DMS153 treated with DMSO at 0.1 percent for 48 hours (cell line): Measurements from ENCODE around the gene MAMSTR.
A peak's percentile ranks its signal among the peaks of the same experiment; 100 is the strongest.

Experiments used
- DNase-seq: peaks from one replicate; lab custom pipeline; 2025; ENCODE audit not compliant: unreplicated experiment; lab: John Stamatoyannopoulos, UW

MAMSTR gene

GRCh38 chr19:48746110-48746509 is 26.6 kb upstream of the MAMSTR start:
- no peak for DNase-seq

DNA sequence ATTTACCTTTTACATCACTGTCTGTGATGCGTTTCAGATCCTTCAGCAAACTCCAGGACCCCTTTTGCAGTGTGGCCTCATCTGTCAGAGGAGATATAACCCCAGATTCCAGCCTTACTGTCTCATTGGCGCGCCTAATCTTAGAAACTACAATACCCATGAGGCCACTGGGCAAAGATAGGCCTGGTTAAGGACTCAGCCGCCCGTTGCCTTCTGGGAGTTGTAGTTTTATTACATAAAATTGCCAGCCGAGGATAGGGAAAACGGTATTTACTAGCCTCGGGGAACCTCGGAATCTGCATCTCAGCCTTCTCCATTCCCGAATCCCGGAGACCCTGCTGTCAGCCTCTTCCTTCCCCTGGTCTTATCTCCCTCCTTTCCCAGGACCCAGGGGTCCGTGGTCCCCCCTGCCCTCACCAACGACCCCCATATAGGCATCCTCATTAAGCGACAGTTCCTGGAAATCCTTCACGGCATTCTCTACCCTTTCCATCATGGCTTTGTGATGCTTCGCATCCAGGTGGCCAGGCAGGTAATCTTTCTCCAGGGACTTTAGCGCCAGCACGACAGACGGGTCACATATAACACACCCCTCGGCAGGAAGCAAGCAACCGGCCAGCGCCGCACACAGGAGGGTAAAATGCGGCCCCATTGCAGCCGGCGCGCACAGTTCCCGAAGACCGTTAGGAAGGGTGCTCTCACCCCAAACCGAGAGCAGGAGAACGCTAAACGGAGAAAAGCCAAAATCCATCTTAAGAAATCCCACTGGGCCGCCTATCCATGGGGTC is 25.9 kb upstream of the MAMSTR start:
- DNase-seq, result peak; percentile 70

GRCh38 chr19:48742096-48742495 is 22.6 kb upstream of the MAMSTR start:
- no peak for DNase-seq

DNA sequence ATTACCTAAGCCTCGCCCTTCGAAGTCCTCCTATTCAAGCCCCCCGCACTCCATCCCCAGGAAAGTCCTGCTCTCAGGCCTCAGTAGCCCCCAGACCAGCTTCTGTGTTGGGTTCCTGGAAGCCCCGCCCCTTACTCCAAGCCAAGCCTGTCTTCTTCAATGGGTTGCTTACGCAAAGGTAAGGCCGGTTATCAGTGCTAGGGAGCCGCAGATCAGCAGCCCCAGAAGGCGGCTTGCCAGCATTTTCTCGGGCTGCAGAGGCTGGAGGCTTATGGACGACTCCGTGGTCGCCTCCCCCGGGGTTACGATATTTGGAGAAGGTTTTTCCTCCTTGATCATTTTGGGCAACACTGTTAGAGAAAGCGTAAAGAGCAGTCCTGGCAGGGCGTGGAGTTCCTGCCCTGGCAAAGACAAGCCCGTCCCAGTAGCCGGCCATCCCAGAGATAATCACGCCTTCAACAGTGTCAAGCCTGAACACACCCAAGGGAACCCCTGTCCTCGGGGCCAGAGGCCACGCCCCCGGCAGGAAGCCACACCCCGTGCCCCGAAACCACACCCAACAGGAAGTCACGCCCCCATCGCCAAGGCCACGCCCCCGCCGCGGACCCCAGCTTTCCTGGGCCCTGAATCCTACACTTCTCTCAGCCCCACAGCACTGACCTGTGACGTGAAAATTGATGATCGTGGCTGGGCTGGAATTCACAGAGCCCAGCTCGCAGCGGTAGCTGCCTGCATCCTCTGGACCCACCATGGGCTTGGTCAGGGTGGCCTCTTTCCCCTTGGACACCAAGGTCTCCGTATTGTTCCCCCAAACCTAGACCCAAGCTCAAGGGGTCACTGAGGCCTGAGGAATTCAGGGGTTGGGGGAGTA is 21.8 kb upstream of the MAMSTR start:
- peak; percentile 66 for DNase-seq

DNA sequence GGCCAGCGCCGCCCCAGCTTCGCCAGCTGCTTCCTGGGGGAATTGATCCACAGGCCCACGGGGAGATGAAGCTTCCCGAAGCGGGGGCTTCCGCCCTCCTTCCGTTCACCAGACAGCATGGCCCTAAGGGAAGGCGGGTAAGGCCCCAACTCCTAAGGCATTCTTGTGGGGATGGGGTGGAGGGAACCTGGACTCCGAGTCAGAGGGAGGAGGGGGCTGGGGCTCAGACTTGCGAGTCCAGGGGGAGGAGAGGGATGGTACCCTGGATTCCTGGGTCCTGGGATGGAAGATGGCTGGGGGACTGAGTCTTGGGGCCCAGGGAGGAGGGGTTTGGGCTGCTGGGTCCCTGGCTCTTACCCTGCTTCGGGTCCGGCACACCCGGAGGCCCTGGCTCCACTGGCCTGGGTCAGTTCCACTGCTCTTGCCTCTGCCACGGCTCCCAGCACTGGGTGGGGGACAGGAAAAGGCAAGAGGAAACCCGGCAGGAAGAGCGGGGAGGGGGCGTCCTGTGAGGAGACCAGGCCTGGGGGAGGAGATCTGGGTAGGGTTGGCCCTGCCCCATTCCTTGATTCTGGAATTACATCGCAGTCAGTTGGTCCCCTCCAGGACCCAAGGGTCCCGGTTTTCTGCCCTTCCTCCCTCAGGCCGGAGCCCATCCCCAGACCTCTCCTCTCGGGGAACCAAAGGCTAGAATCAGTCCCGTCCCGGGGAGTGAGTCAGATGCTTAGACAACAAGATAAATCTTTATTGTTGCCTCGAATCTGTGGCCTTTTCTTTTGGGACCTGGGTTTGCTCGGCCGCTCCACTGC is 20.8 kb upstream of the MAMSTR start, which contains the start of gene RASIP1:
TSS of gene RASIP1 (minus strand) at position 447 of the 809 bp plus-strand sequence. CDS start at position 119, 328 bp downstream.
- DNase-seq, result no peak

GRCh38 chr19:48739404-48740163 is 20.1 kb upstream of the MAMSTR start:
- DNase-seq, result no peak

DNA sequence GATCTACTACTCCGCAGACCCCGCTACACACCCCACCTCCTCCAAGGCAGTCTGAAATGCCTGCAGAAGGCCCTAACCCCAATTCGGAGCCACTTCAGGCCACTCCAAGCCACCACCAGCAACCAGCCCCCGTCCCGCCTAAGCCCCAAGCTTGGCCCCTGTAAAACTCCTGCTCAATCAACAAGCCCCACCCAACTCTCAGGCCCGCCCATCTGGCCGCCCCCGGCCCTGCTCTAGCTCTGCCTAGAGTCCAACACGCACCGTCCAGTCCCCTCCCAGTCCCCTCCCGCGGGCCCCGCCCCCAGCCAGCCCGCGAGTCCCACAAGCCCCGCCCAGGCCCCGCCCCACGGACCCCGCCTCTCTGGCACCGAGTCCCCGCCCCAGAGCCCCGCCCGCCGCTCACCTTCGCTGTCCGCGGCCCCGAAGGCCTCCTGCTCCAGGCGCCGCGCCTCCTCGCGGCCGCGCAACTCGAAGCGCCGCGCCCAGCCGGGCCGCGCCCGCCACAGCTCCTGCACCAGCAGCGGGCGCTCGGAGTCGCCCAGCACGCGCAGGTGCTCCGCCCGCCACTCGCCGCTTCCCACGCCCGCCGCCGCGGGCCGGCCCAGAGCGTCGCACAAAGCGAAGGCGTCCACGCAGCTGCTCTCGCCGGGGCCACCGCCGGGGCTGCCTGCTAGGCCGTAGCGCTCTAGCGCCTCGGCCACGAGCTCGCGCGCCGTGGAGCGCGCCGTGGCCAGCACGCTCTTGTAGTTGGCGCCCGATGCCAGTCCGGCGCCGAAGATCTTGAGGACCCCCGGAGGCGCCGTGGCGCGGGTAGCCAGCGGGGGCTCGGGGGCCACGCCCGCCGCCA is 19.3 kb upstream of the MAMSTR start:
- DNase-seq, result peak; percentile 77

DNA sequence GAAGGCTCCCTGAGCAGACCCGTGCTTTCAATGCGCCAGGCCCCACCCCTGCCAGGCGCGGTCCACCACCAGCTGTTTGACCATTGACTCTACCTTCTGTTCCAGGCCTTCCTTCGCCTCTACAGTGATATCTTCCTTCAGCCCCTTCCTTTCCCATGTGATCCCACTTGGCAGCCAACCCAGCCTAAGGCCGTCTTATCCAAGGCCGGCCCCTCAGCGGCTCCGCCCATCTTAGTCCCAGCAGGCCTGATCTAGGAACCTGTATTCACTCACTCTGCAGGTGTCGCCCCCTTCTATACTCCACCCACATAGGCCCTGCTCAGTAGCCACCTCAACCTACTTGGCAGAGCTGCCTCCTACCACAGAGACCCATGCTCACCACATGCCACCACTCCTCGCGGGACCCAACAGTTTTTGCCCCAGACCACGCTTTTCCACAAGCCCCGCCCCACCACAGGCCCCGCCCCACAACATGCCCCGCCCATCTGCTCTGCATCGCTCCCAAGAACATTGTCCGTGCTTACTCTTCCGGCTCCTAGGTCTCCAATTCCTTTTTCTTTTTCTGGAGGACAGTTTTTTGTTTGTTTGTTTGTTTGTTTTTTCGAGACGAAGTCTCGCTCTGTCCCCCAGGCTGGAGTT is 18.0 kb upstream of the MAMSTR start:
- no peak for DNase-seq

DNA sequence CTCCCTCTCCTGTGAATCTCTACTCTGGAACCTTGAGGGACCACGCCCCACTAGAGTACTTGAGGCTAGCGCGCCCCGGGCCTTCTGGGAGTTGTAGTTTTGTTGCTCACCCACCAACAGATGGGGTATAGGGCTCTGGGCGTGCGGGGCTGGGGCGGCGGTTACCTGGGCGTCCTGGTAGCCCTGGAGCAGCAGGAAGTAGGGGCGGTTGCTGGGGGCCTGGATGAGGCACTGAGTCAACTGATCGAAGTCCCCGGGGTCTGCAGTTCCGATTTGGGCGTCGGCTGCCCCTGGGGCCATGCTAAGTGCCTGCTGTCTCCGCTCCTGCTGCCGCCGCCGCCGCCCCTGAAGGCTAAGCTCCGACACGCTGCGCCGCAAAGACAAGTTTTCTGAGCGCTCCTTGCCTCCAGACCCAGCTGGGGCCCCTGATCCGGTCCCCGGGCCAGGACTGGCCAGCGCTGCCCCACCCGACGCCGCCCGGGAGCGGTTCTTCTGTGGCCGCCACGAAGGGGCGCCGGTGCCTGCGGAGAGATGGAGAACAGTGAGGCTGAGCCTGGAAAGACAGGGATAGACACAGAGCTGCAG is 15.6 kb upstream of the MAMSTR start:
- no peak for DNase-seq

GRCh38 chr19:48734625-48735024 is 15.1 kb upstream of the MAMSTR start:
- no peak for DNase-seq

- no peak for DNase-seq
Measured at GRCh38 chr19:48731452-48731851, 11.9 kb upstream of the MAMSTR start.

DNA sequence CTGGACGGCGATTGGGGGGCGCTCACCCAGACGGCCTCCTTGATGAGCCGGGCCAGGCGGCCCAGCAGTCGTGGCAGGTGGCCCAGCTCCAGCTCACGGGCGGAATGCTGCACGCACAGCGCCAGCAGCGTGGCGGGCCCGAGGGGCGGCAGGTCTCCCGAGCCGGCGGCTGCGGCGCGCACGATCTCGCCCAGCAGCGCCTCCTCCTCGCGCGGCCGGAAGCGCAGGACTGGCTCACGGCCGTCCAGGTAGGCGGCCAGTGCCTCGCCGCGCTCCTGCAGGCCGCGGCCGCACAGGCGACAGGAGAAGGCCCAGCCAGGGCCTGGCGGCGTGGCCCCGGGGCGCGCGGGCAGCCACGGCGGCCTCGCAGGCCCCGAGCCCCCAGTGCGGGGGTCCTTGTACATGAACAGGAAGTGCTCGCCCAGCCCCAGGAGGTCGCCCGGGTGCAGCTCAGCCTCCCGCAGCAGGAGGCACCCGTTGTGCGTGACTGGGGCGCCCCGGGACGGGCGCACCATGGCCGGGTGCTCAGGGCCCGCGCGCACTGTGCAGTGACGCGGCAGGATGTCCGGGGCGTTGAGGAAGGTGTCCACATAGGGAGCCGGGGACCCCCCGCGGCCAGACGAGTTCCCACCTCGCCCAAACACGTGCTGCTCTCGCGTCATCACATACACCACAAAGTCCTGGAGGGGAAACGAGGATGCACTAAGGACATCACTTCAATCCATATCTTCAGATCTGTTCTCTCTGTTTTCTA is 9.6 kb upstream of the MAMSTR start:
- DNase-seq, result no peak

- no peak for DNase-seq
Measured at GRCh38 chr19:48726556-48726955, 7.0 kb upstream of the MAMSTR start.

DNA sequence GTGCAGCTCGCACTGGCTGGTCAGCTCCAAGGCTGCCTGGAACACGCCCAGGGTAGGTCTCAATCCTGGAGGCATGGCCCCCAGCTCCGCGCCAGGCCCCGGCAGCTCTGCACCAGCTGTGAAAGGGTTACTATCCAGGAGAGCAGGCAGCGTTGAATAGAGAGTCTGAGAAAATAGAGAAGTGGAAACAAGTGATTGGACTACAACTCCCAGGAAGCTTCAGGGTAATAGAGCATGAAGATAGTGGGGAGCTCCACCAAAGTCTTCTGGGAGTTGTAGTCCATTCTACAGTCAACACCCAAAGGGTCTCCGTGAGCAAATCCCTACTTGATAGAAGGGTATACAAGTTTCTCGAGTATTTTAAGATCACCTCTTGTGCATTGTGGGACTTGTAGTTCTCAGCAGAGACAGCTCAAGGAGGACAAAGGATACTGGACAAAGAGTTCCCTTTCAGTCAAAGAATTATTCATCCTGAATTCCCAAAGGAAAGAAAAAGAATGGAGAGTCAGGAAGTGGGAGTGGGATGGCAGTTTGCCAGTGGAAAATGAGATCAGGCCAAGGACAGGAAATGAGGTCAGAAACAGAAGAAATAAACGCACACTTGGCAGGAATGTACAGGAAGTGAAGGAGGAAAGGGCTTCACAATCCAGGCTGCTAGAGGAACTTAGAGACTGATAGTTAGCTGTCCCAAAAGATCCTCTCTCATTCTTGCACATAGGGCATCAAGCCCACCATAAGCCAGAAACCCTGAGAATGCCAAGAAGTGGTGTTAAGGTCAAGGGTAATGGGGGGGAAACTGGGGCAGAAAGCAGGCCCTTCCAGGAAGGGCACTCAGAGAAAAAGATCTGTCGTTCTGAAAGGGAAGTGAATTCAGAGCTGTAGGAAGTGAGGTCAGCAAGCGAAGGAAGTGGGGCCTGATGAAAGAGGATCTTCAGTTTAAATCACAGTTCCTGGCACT is 5.5 kb upstream of the MAMSTR start:
- peak; percentile 91 for DNase-seq

DNA sequence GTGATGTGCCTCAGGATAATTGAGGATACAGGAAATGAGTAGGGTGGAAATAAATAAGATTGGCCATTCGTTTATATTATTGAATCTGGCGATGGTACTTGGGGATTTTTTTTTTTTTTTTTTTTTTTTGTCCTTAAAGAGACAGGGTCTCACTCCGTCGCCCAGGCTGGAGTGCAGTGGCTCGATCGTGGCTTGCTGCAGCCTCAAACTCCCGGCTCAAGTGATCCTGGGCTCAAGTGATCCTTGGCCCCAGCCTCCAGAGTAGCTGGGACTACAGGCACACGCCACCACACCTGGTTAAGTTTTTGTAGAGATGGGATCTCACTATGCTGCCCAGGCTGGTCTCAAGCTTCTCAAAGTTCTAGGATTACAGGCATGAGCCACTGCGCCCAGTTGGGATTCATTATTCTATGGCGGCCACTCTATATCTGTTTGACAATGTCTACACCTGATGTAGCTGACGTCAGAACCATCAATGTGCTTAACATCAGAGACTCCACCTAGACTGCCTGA is 2.7 kb upstream of the MAMSTR start:
- no peak for DNase-seq

- peak; percentile 98 for DNase-seq
Measured at GRCh38 chr19:48720613-48721296, 1.2 kb upstream of the MAMSTR start.
